Fibroblast of the aortic adventitia (primary cell): ENCODE measurements around the gene TGFA. TPM values are rescaled to one million over a fixed set of nuclear protein-coding genes. Genes with fewer than 3 reads are reported as not detected.

Experiments
- DNase-seq: peaks from one replicate; pipeline ENCODE4 v3.0.0-alpha.2; 2010; ENCODE audit warnings: low read depth
- H3K4me3 ChIP-seq: 2 replicates; pipeline ENCODE4 v1.5.1; 2011; ENCODE audit warnings: low read depth, mild to moderate bottlenecking, control low read depth, low read length, moderate library complexity
- total RNA-seq: library from RNA; depleted of rRNA; stranded (reverse); fragments of >200 nt; gene quantifications from 2 replicates; pipeline ENCODE4 v1.2.3, GENCODE V29; 2012; ENCODE audit warnings: low replicate concordance
- TF ChIP-seq, protein P1 (sequence below): IDR thresholded peaks from 2 replicates; pipeline ENCODE4 v1.5.1; 2011; ENCODE audit warnings: mild to moderate bottlenecking, low read length, control low read depth, inconsistent platforms; ENCODE audit not compliant: insufficient read depth

Gene TGFA
- total RNA-seq, 1 donor = not detected

DNA sequence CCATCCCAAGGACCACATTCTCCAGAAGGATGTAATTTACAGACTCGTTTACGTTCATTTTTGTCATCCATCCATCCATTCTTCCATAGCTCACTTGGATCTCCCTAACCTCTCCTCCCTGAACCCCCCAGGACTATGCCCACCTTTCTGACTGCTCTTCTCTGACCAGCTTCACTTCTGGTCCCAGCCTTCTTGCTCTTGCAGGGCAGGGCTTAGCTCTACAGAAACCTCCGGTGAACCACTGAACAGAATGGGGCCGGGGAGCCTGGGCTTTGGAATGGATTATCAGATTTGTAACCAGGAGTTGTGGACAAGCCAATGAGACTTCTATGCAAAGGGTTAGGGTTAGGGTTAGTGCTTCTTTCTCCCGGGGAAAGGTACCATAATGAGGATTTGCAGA lies 95.0 kb downstream of the TGFA start:
- no peak overlapping the region for H3K4me3 ChIP-seq
- DNase-seq = no peak
- TF ChIP-seq, protein P1, sequence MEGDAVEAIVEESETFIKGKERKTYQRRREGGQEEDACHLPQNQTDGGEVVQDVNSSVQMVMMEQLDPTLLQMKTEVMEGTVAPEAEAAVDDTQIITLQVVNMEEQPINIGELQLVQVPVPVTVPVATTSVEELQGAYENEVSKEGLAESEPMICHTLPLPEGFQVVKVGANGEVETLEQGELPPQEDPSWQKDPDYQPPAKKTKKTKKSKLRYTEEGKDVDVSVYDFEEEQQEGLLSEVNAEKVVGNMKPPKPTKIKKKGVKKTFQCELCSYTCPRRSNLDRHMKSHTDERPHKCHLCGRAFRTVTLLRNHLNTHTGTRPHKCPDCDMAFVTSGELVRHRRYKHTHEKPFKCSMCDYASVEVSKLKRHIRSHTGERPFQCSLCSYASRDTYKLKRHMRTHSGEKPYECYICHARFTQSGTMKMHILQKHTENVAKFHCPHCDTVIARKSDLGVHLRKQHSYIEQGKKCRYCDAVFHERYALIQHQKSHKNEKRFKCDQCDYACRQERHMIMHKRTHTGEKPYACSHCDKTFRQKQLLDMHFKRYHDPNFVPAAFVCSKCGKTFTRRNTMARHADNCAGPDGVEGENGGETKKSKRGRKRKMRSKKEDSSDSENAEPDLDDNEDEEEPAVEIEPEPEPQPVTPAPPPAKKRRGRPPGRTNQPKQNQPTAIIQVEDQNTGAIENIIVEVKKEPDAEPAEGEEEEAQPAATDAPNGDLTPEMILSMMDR = no peak

- no peak for DNase-seq
- H3K4me3 ChIP-seq = no peak overlapping the region
- TF ChIP-seq, protein P1 = no peak
Measured at GRCh38 chr2:70456585-70457495, 96.8 kb downstream of the TGFA start.

DNA sequence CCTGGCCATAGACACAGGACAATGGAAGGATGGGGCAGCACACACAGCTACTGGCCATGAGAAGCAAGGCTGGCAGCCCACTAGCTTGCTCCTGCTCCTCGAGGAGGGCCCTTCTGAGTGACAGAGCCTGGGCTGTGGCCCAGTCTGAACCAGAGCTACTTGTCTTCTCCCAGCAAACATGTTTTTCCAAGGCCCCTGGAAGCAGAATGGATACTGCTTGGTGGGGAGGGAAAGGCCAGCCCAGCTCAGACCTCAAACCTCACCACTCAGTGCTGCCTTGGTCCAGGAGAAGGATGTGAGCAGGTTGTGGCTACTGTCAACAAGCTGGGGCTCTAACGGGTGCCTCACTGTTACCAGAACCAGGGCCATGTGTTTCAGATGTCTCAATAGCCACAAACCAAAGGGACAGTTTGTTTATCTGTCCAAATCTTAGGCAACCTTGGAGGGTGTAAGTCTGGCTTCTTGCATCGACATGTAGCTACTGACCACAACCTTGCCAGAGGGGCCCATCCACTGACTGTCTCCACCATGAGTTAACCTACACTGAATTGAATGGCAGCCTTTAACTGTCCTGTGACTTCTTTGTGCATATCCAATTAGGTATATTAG lies 98.6 kb downstream of the TGFA start:
- no peak overlapping the region for H3K4me3 ChIP-seq
- TF ChIP-seq, protein P1 = no peak
- no peak for DNase-seq

DNA sequence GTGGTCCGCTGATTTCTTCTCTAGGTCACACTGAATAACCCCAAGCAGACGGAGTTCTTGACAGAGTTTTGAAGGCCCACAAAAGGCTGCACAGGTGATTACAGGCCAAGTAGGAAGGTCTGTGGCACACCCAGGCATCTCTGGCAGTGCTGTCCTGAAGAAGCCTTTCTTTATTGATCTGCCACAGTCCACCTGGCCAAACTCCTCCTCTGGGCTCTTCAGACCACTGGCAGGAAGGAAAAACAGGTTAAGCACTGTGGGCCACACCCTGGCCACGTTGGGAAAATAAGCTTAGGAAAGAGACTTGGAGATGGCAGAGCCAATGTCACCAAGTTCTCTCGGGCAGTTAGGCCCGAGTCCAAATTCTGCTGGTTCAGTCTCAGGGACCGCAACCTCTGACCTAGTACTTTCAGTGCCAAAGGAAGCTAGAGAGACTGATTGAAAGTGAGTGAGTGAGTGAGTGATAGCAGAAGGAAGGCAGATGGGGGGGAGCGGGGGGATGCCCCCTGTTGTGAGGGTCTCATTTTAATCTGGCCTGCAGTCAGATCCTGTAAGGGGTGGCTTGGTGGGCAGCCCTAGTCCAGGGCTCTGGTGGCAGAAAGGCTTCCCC lies 102.9 kb downstream of the TGFA start:
- TF ChIP-seq, protein P1 = no peak
- no peak for DNase-seq
- H3K4me3 ChIP-seq = no peak overlapping the region

- no peak overlapping the region for H3K4me3 ChIP-seq
- TF ChIP-seq, protein P1 = no peak
- no peak for DNase-seq
Measured at GRCh38 chr2:70448041-70448440, 105.6 kb downstream of the TGFA start.

DNA sequence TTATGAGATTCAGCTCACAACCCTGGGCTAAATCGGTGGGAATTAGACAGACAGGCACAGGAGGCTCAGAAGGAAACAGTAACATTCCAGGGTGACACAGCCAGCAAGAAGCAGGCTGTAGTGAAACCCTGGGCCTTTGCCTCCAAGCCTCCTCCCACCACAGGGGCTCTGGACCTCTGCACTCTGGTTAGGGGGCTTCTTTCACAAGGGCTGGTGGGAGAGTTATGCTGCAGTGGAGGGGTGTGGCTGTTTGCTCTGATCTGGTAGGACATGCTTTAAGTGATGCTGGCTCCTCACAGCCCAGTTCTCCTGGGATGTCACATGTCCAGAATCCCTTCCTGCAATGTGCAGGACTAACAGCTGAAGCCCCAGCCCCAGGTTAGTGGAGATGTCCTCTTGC lies 109.9 kb downstream of the TGFA start:
- H3K4me3 ChIP-seq = no peak overlapping the region
- TF ChIP-seq, protein P1 = no peak
- DNase-seq = no peak
